ENCODE data around the gene KCTD15.

- no peak for TF ChIP-seq CTCF (IDR thresholded peaks at IDR 0.05; ENCODE audit: low read depth, low read length, missing input control)
- no peak for TF ChIP-seq RAD21 (IDR thresholded peaks at IDR 0.05)
- TF ChIP-seq ATF3 (IDR thresholded peaks at IDR 0.05), result no peak
- no peak for TF ChIP-seq JUND (IDR thresholded peaks at IDR 0.05)
These were observed 43.7 kb upstream of the KCTD15 start for GRCh38 chr19:33752945-33753344.
